ENCODE results near the gene ASCC3.

The ASCC3 gene

GRCh38 chr6:100484474-100484873, 396.7 kb downstream of the ASCC3 start:
- DNase-seq = no peak

- no peak for DNase-seq
Measured at GRCh38 chr6:100482698-100483097, 398.4 kb downstream of the ASCC3 start.

- DNase-seq = no peak
Measured at GRCh38 chr6:100479179-100480035, 401.7 kb downstream of the ASCC3 start.

GRCh38 chr6:100475554-100476320, 405.4 kb downstream of the ASCC3 start:
- no peak for DNase-seq

- no peak for DNase-seq
Measured at GRCh38 chr6:100473182-100473581, 407.9 kb downstream of the ASCC3 start.

DNA sequence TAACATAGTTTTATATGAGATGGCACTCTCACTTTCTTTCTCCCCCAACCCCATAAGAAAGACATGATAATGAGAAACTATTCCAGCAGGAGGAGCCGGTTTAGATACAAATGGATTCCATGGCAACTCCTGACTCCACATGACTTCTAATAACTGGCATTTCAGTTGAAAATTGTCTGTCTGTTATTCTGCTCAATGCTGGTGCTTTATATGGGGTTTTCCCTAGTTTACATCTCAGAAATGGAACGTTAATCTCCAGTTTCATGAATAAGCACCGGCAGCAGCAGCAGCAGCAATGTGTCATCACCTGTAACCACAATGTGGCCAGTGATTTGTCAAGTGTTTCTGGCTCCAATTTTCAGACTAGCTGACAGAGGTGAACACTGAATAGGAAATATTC, 408.5 kb downstream of the ASCC3 start:
- DNase-seq = no peak

- DNase-seq = no peak
Measured at GRCh38 chr6:100470422-100471120, 410.6 kb downstream of the ASCC3 start.

DNA sequence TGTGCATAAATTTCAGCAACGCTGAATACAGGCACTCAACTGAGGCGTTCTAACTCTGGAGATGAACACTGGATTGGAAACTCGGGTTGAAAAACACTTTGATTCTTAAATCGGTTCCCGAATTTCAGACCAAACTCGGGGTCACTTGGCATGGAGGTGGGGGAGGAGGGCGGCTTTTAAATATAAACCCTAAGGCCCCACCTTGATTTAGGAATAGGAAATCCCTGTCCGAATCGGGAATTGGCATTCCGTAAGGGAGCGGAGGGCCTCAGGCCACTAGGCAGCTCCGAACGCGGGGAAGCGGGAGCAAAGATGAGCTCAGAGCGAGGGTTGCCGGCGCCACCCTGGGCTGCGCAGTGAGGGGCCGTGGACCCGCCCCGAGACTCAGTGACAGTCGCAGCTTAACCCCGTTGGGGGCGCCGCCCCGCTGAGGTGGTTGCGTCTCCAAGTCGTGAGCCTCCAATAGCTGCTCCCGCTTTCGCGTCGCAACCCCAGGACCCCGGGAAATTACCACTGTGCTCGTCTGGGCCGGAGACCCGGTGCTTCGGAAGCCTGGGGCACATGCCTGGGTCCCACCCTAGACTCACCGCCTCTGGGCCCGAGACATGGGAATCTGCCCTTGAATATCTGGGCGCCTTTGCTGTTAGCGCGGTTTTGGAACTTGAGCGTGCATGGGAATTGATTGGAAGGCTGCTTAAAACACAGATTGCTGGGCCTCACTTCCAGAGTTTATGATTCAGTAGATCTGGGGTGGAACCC, 411.8 kb downstream of the ASCC3 start:
- no peak for DNase-seq

DNA sequence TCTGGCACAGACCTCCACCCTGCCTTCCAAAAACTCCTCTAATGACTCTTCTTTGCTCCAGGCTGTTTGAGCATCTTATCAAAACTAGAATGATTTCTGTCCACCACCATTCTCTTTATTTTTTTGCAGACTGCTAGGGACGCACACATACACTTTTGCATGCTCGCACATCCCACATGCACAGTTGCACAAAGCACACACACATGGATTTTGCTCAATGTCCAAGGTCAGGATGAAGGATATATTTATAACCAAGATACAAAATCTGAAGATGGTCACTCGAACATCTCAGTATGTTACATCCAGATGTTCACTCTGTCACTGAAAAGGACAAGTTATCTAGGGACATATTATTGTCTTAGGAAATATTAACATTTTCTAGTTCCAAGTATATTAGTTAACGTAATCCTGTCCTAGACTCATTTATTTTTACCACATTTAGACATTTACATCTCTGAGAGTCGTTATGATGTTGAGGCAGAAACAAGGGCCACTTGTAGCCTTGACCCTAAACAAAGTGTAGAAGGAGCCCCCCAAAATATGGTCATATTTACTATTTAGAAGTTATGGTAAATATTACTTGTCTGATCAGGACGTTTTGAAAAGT, 413.0 kb downstream of the ASCC3 start:
- no peak for DNase-seq

DNA sequence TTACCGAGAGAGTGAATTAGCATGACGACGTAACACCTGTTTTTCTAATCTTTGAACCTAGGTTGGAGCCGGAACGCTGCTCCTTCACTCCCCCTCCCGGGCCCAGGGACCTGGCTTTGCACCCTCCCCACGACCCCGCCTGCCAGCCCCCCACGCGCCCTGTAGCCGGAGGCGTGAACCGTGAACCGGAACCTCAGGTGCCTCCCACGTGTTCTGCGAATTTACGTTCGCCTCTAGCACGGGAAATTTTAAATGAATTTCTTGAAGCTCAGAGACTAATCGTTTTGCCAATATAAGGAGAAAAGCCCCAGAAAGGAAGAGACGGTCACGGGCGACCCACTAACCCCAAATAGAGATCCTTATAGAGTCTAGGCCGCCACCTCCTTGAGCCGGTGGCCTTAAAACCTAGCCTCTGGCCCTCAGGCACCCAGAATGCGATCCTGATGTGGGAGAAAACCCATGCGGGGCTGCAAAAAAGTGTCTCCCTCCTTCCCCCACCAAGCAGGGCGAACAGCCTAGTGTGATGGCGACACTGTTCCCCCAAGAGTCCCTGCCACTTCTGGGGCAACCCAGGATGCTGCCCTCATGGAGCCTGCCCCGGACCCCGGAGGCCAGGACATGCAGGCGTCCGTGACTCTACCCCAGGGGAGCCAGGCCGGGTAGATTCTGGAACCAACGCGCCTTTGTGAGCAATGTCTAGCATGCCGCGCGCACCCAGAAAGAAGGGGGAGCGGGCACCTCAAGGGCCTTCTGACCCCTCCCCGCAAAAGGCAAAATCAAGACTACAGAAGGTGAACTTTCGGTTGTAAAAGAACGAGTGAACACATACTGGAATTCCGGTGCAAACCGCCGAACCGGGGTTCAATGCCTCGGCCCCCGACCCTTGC, 413.8 kb downstream of the ASCC3 start:
- no peak for DNase-seq

GRCh38 chr6:100466410-100467128, 414.6 kb downstream of the ASCC3 start:
- DNase-seq = no peak

- DNase-seq = no peak
Measured at GRCh38 chr6:100465701-100466409, 415.3 kb downstream of the ASCC3 start.

DNA sequence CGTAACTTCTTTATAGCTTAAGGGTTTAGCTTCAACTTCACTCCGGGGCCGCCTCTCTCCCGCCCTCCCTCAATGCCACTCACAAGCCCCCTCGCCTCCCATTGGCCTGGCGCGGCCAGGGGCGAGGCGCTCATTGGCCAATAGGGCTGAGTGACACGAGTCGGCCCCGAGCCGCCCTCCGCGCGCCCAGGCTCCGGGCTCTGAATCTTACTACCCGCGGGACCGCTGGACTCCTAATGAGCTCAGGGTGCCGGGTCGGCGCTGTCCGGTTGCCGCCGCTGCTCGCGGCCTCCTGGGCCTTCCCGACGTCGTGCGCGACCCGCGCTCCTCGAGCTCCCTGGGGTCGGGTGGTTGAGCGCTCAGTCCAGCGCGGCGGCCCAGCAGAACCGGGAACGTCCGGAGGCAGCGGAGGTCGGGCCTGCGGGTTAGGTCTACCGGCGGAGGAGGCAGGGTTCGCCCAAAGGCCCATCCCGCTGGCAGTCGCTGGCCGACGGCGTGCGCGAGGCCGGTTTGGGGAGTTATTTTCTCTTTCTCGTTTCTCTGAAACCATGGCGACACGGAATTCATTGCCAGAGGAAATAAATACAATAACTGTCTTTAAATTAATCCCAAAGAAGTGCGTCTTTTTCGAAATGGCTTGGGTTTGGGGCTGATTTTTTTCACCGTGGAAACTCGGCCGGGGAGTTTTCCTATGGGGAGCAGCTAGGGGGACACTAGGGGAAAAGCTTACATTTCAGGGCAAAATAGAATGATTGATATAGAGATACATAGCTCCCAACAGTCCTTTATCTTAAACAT, 416.0 kb downstream of the ASCC3 start, which contains the start of gene SIM1:
Gene SIM1, minus strand, starts transcription at position 19 of the 798 bp plus-strand sequence. CDS start 1,453 bp downstream, outside the sequence.
- DNase-seq = no peak

DNA sequence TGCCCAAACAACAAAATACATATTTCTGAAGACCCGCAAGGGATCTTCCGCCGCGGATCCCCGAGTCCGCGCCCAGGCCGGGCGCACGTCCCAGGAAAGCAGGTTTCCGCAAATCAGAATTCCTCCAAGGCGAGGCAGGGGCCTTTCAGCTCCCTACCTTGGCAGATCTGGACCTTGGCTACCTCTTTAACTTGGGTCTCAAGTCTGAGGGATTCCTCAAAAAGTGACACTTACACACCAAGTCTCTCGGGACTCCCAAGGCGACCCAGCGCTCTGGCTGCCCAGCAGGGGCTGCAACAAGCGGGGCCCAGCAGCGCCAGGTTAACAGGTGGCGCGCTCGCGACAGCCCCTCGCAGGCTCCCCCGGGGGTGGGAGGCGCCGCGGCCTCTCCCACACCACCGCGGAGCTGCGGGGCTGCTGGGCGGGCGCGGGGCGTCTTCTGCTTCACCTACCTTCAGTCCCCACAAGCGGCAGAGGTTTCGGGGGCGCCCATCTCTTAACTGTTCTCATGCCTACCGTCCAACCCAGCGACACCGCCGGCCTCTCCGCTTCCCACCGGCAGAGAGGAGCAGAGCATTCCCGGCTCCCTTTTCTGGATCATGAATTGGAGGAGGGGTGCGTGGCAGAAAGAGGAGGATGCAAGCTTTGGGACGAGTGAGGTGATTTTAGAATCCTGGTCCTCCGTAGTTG, 416.8 kb downstream of the ASCC3 start:
- no peak for DNase-seq

DNA sequence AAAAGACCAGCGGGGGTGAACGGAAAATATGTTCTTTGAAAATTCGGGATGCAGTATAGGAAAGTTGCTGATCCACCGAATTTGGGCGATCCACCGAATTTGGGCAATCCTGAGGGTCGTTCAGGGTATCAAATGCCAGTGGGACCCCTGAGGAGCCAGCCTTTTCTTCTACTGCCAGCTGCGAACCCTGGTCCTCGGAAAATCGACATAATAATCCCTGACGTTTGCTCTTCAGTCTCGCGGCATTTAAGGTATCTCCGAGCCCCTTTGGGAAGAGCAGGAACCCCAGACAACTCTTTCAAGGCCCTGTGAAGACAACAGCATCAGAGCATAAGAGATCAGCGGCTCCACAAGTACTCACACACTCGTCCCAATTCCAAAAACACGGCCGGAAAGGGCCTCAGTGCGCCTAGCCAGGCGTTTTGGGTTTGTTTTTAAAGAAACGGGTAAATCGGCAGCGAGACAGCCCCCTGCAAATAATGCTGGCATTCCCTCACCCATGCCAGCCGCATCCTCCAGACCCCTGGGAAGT, 417.4 kb downstream of the ASCC3 start:
- DNase-seq = no peak

DNA sequence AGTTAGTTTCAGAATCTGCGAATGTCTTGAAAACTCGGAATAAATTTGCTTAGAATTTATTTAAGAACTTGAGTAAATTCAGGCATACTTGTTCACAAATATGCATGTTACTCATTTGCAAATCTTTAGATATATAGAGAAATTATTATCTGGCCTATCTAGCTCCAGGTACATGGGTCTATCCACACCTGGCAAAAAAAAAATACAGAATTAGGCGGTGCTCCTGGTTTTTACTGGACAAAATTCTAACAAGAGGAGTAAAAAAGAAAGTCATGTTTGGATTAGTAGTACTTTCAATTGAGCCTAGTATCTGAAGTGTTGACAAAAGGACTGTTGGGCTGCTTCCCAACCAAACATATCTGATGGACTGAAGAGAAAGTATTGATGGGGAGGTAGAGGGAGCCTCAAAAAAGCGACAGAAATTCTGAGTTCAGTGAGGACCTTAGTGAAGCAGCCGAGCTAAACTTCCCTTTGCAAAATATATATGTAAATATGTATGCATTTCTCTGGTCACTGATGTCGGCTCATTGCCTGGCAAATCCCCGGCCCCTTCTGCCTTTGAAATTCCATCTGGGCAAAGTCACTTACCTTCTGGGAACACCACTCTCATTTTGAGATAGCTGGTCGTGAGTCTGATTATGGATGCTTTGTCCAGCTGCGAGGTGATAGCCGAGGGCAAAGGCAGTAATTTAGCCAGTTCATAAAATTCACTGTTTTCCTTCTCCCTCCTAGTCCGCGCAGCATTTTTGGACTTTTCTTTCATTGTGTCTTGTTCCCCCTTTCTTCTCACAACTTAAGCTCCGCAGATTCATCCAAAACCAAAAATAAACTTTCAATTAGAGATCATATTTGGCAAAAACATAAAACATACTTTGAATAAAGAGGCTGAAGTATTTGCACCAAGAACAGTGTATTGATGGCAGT, 418.2 kb downstream of the ASCC3 start:
- DNase-seq = no peak

All from CD4-positive, alpha-beta T cell treated with Interleukin-15 for 1 hour (primary cell).